GM12892 (cell line): Measurements from ENCODE around the gene PAOX.

ENCODE experiments used
- POLR2A ChIP-seq: IDR thresholded peaks from 2 replicates; pipeline ENCODE4 v1.6.1; 2011; ENCODE audit warnings: low read depth, low read length, control low read depth
- TAF1 ChIP-seq: IDR thresholded peaks from 2 replicates; pipeline ENCODE4 v1.6.1; 2011; ENCODE audit warnings: low read depth, mild to moderate bottlenecking, control low read depth, low read length, borderline replicate concordance

DNA sequence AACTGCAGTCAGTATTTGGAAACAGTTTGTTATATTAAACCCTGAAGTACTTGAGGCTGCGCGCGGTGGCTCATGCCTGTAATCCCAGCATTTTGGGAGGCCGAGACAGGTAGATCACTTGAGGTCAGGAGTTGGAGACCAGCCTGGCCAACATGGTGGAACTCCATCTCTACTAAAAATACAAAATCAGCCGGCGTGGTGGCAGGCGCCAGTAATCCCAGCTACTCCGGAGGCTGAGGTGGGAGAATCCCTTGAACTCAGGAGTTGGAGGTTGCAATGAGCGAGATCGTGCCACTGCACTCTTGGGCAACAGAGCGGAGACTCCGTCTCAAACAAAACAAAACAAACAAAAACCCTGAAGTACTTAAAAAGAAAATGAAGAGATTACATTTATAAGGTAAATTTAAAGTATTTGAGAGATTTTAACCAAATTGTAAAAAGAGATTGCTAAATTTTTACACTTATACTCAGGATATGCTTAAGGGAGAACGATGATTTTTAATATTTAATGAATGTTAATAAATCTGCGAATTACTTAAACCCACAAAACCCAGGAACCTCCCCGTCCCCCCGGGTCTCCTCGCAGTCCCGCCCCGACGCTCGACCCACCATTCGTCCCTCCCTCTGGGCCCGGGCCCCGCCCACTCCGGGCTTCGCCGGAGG lies 14.5 kb downstream of the PAOX start:
- TF ChIP-seq POLR2A, result no peak
- no peak for TF ChIP-seq TAF1
